GM18519 (cell line): Measurements from ENCODE around the gene PTGER4.
"Not testable (repeated sequence)": the region's sequence is repeated elsewhere in the genome, so short reads cannot be mapped to it uniquely, and the experiment has no call there.

ENCODE experiments used
- ATAC-seq: cut with Tn5 transposase; IDR thresholded peaks from one replicate; pipeline ENCODE4 v1.9.1; 2021; ENCODE audit warnings: mild to moderate bottlenecking, moderate library complexity; ENCODE audit not compliant: unreplicated experiment, low FRiP score

PTGER4 gene

GRCh38 chr5:40688996-40689395 is 9.3 kb downstream of the PTGER4 start:
- ATAC-seq: no peak

DNA sequence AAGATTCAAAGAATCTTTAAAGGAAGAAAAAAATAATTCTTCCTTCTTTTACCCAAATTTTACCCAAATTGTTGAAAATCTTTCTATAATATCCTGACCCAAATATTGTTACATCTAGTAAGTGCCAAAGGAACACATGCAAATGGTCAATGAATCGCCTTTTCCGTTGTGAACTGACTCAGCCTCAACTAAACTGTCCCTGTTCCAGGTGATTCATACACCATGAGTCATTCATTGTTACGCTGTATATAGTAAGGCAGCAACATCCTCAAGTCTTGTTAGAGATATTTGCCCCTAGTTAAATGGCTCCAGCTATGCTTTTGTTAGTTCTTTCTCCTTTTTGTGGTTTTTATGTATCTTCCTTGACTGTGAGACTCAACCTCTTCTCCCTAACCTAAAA is 9.7 kb downstream of the PTGER4 start:
- ATAC-seq: peak; percentile 70

- ATAC-seq: no peak
These were observed 10.6 kb downstream of the PTGER4 start for GRCh38 chr5:40690267-40690666.

- no peak for ATAC-seq
These were observed 12.2 kb downstream of the PTGER4 start for GRCh38 chr5:40691894-40692293.

GRCh38 chr5:40694433-40694832 is 14.7 kb downstream of the PTGER4 start:
- ATAC-seq: no peak

- no peak for ATAC-seq
These were observed 20.5 kb downstream of the PTGER4 start for GRCh38 chr5:40700116-40700782.

DNA sequence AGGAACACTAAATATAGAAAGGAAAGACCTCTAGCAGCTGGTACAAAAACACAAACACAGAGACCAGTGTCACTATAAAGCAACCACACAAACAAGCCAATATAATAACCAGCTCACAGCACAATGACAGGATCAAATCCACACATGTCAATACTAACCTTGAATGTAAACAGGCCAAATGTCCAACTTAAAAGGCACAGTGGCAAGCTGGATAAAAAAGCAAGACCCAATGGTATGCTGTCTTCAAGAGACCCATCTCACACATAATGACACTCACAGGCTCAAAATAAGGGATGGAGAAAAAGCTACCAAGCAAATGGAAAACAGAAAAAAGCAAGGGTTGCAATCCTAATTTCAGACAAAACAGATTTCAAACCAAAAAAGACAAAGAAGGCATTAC is 22.3 kb downstream of the PTGER4 start:
- not testable (repeated sequence) for ATAC-seq

DNA sequence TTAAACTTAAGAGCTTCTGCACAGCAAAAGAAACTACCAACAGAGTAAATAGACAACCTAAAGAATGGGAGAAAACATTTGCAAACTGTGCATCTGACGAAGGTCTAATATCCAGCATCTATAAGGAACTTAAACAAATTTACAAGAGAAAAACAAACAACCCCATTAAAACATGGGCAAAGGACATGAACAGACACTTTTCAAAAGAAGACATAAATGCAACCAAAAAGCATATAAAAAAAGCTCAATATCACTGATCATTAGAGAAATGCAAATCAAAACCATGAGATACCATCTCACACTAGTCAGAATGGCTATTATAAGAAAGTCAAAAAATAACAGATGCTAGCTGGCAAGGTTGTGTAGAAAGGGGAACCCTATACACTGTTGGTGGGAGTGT is 25.8 kb downstream of the PTGER4 start:
- ATAC-seq: not testable (repeated sequence)

DNA sequence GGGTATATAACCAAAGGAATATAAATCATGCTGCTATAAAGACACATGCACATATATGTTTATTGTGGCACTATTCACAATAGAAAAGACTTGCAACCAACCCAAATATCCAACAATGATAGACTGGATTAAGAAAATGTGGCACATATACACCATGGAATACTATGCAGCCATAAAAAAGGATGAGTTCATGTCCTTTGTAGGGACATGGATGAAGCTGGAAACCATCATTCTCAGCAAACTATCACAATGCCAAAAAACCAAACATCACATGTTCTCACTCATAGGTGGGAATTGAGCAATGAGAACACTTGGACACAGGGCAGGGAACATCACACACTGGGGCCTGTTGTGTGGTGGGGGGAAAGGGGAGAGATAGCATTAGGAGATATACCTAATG is 30.9 kb downstream of the PTGER4 start:
- ATAC-seq: not testable (repeated sequence)

DNA sequence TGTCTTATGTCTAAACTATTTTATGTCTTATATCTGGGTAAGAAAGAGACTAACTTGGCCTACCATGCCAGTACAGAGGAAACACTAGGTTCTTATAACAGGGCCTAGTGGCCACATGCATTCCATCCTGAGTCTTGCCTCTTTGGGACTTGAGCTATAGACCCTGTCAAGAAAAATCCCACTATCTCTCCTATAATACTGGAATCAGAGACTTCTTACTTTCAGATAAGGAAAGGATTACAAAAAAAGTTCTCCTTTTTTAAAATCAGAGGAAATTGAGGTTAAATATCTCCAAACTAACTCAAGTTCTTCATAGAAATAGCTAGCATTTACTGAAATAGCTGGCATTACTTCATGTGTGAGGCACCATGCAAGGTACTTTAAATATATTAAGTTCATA is 34.3 kb downstream of the PTGER4 start:
- ATAC-seq: no peak

DNA sequence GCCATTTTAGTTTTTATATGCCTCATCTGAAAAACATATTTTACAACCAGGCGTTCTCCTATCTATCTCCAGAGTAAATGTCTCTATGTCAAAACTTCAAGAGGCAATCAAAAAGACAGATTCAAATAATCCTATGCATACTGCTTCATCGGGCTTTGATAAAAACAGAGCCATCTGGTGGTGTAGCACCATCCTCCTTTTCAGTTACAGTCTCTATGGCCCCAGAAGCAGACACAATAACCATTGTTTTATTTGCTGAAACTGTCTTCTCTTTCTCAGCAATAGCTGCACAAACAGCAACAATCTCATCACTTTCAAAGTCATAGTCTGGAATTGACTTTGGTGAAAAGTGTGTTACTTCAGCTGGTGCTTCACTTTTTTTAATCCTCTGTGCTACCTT is 36.3 kb downstream of the PTGER4 start:
- no peak for ATAC-seq

- no peak for ATAC-seq
These were observed 36.9 kb downstream of the PTGER4 start for GRCh38 chr5:40716590-40716989.

GRCh38 chr5:40717281-40717680 is 37.6 kb downstream of the PTGER4 start:
- no peak for ATAC-seq

GRCh38 chr5:40720069-40720468 is 40.4 kb downstream of the PTGER4 start:
- ATAC-seq: no peak

DNA sequence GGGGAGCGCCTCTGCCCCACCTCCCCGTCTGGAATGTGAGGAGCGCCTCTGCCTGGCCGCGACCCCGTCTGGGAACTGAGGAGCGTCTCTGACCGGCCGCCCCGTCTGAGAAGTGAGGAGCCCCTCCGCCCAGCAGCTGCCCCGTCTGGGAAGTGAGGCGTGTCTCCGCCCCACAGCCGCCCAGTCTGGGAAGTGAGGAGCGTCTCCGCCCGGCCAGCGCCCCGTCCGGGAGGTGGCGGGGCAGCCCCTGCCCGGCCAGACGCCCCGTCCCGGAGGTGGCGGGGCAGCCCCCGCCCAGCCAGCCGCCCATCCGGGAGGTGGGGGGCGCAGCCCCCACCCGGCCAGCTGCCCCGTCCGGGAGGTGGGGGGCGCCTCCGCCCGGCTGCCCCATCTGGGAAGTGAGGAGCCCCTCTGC is 42.8 kb downstream of the PTGER4 start:
- not testable (repeated sequence) for ATAC-seq

GRCh38 chr5:40733434-40733833 is 53.7 kb downstream of the PTGER4 start:
- ATAC-seq: no peak

DNA sequence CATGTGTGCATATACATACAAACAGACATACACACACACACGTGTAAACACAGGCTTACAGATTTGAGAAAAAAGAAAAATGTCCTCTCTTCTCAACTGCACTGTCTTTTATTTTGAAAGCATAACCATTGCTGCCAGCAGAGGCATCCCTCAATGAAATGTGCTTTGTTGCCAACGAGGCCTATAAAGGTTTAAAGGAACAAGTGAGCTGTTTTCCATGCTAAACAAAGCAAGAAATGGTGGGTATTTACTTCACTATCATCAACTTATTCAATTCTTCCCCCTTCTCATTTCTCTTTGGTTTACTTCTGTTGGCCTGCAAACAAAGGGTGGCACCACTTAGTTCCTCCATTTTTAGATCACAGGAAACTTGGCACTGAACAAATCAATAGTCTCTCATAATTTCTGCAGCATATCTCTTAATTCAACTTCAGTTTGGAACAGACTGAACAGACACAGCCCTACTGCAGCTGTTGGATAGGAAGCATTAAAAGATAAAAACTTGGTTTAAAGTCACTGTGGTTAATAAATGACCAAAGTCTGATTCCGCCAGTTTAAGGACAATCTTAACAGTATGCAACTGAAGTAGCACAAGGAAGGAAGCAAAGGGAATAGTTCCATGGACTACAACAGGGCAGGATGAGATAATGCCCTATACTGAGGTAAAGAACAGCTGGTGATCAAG is 54.3 kb downstream of the PTGER4 start:
- ATAC-seq: no peak

GRCh38 chr5:40734986-40735385 is 55.3 kb downstream of the PTGER4 start:
- no peak for ATAC-seq

- no peak for ATAC-seq
These were observed 55.9 kb downstream of the PTGER4 start for GRCh38 chr5:40735609-40736008.

DNA sequence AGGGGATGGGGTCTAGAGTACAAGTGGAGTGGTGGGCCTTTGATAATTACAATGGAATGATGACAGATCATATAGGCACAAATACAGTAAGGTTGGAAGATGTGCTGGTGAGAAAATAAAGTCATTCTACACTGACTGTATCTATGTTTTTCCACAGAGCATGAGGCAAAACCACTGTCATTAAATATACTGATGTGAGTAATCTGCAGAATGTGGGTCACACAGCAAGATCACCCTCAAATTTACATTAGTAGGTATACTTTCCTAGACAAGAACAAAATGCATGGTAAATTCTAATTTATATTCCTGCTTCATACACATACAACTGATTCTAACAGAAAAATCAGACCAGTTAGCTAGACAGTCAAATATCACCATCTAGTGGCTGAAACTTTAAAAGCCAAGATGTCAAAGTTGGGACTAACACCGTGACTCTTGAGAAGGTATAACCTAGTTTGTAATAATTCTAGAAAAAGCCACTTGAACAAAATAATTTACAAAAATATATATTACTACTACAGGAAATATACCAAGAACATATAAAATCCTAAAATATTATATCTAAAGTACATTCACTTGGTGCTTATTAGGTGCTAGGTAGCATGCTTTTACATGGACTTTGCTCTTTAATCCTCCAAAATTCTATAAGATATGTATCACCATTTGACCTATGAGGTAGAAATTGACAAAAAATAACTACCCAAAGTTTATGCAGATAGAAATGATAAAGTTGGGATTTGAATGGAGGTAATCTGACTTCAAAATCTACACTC is 56.6 kb downstream of the PTGER4 start:
- peak; percentile 76 for ATAC-seq

DNA sequence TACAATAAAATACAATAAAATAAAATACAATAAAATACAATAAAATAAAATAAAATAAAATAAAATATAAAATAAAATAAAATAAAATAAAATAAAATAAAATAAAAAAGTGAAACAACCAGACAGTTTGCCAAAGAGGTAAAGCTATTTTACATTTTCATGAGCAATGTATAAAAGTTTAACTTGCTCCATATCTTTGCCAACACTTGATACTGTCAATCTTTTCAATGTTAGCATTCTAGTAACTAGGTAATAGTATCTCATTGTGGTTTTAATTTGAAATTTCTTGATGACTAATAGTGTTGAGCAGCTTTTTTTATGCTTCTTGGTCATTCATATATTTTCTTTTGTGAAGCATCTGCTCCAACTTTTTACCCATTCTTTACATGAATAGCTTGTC is 58.8 kb downstream of the PTGER4 start:
- no peak for ATAC-seq
